NCI-H2107 (cell line): ENCODE results near the gene SCN8A.
"Not testable (repeated sequence)": the region's sequence is repeated elsewhere in the genome, so short reads cannot be mapped to it uniquely, and the experiment has no call there.

Experiments used
- DNase-seq: peaks from one replicate; lab custom pipeline; 2025; lab: John Stamatoyannopoulos, UW

The SCN8A gene

DNA sequence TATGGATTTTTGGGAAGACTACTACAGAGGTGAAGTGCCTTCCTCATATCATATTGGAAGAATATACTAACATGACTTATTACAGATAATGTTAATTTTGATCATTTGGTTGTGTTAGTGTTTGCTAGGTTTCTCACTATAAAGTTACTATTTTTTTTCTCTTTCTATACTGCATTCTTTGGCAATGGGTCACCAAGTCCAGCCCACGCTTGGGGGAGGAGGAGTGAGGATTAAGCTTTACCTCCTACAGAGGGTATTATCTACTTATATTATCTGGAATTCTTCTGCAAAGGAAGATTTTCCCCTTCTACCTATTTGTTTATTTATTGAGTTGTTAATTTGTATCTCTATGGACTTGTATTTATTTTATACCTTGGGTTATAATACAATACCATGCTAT, 31.5 kb downstream of the SCN8A start:
- DNase-seq = no peak

DNA sequence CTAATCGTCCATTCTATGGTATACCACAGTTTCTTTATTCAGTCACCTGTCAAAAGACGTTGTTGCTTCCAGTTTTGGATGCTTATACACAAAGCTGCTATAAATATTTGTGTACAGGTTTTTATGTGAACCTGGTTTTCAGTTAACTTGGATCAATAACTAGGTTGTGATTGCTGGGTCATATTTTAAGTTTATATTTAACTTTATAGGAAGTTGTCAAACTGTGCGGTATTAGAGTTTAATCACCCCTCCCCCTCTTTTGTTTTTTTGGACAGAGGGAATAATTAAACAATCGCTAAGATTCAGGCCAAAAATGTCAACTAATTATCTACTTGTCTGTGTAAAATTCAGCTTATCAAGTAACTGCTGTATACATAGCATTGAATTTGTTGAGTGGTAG, 34.3 kb downstream of the SCN8A start:
- no peak for DNase-seq

DNA sequence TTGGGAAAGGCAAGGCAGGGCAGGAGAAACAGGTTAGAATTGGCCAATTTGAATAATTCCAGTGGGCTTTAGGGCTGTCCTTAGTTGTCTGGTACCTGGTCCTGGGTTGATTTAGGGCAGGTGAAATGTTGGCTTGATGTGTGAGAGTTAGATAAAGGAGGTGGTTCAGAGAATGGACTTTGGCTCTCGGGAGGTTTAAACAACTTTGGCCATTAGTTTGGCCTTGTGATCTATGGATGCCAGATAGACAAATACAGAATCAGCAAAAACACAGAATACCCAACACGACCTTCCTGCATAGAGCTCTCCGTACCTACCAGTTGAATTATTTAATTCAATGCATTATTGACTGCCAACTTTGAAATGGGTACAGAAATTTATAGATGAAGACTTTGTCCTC, 35.1 kb downstream of the SCN8A start:
- DNase-seq = no peak

DNA sequence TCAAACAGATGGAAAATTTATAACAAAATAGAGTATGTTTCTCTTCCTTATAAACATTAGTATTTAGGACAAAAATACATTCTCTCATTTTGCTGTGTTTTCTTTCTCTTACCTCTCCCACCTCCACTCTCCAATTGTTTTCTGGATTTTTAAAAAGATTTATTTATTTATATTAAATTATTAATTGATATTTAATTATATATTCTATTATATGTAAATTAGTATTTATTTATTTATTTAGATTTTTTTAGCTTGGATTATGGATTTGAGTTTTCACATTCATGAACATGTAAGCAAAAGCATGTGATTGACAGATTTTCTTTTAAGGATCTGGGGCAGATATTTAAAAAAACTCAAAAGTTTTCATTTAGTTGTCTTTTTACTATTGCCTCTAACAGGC, 35.6 kb downstream of the SCN8A start:
- DNase-seq = no peak

DNA sequence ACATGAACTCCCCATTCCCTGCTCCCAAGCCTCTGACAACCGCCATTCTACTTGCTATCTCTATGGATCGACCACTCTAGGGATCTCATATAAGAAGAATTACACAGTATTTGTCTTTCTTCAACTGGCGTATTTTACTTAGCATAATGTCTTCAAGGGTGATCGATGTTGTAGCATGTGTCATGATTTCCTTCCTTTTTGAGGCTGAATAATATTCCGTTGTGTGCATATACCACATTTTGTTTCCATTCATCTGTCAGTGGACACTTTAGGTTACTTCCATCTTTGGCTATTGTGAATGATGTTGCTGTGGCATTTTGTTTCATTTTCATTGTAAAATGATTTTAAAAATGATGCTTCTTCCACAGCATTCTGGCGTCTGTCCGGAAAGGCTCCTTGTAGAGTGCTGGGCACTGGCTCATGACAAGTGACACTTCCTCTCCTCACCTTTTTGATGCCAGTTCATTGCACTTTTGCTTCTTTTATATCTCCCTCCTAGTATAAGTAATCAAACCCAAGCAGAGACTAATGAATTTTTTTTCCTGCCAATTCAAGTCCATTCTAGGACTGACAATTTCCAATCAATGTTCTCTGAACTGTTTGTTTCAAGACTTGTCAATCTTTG, 39.3 kb downstream of the SCN8A start:
- no peak for DNase-seq

DNA sequence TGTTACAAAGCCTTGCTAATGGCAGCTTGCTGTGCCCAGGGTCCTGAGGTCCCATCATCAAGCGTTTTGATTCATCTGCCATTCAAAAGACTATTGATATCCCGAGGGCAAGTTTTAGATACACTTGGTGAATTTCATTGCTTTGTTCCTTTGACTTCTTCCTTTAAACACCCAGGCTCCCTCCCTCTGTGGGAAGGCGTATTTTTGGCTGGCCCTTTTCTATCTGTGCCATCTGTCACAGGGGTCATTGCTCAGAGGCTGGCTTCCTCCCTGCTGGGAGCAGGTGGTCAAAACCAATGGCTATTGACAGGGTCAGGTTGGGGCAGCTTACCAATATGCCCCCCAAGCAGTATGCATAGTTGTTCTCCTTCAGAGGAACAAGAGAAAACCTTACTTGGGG, 40.0 kb downstream of the SCN8A start:
- no peak for DNase-seq

DNA sequence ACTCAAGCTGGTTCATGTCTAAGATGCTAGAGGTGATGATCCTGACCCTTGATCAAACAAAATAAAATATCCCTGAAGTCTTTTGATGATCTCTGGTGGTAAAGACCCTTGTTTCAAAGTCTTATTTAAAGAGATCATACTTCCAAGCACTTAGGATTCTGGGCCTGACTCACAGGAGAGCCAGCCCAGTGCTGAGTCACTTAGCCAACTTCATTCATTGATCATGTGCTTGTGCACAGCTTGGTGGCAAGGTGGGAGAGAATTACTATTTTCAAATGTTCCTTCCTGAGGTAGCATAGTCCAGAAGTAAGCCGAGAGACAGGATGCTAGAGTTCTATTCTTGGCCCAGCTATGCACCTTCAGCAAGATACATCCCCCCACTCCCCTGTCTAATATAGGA, 40.6 kb downstream of the SCN8A start:
- no peak for DNase-seq

DNA sequence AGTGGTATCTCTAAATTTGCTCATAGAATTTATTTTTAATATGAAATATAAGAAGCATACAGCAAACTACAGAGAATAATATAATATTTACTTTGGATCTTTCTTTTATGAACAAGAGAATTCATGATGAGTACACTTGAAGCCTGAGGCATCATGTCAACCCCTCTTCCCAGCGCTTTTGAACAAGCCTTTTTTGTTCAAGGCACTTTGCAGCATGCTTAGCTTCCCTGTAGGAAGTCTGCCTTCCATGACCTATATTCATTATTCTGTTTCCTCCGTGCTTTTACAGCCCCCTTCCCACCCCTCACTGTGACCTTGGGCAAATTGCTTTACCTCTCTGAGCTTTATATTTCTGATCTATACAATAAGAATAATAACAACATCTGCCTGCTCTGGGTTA, 41.6 kb downstream of the SCN8A start:
- DNase-seq = peak; percentile 16

DNA sequence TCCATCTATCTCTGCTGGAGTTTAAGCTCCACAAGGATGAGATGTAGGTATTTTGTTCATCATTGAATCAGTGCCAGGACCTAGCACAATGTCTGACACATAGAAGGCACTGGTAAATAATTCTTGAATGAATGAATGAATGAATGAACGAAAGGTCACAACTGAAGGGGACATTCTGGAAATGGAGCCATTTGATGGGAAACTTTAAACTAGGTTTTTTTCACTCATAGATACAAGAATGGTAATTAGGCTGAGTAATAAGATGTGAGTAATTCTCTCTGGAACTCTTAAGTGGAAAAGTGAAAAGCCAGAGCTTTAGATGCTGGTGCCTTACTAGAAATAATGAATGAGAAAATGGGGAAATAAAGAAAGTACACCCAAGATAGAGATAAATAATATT, 44.3 kb downstream of the SCN8A start:
- no peak for DNase-seq

DNA sequence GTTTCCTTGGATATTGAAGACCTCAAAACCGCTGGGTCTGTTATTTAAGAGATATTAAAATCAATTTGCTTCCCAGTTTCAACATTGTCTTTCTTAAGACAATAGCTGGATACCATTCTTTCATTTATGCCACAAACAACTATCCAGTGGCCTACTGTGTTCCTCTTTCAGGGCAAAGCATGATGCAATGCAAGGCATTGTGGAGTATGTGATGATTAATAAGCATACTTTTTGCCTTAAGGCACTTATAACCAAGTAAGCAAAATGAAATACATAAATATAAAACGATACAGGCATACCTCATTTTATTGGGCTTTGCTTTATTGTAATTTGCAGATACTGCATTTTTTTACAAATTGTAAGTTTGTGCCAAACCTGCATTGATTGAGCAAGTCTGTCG, 45.5 kb downstream of the SCN8A start:
- no peak for DNase-seq

DNA sequence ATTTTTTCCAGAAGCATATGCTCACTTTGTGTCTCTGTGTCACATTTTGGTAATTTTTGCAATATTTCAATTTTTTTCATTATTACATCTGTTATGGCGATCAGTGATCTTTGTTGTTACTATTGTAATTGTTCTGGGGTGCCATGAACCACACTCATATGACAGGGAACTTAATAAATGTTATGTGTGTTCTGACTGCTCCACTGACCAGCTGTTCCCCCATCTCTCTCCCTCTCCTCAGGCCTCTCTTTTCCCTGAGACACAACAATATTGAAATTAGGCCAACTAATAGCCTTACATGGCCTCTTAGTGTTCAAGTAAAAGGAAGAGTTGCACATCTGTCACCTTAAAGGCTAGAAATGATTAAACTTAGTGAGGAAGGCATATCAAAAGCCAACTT, 46.0 kb downstream of the SCN8A start:
- no peak for DNase-seq

DNA sequence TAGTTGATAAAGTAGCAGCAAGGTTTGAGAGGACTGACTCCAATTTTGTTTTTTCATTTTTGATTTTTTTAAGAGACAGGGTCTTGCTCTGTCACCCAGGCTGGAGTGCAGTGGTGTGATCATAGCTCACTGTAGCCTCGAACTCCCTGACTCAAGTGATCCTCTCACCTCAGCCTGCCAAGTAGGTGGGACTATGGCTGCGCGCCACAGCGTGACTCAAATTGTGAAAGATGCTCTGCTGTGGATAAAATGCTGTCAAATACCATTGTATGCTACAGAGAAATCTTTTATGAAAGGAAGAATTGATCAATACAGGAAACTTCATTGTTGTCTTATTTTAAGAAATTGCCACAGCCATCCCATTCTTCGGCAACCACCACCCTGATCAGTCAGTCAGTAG, 48.3 kb downstream of the SCN8A start:
- no peak for DNase-seq

DNA sequence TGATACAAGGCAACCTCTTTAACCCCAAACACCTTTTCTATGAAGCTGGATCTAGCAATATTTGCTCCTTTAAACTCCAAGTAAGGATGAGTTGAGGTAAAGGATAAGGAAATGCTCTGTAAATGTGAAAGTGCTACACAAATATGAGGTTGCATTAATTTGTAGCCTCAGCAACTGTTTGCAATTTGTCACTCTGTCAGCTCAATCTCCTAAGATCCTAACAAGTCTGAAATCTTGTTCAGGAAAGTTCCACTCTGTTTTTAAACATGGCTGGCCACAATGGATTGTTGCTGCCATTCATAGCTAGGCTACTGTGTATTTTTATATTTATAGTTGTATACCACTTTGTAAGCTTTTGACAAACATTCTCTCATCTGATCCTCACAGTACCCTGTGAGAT, 51.3 kb downstream of the SCN8A start:
- DNase-seq = no peak

DNA sequence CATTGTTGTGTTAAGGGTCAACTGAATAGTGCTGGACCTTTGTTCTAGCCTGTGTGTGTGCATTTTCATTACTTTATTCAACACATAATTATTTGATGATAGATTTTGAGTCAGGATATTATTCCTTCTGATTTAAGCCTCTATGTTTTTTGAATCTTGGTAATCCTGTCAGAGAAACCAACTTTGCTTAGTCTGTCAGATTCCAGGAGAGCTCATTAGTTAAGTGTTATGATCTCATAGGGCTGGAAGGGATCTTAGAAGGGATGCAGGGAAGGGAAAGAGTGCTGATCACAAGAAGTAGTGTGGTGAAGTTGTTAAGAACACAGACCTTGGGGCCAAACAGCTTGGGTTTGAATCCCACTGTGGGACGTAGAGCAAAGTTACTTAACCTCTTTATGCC, 52.9 kb downstream of the SCN8A start:
- DNase-seq = no peak

DNA sequence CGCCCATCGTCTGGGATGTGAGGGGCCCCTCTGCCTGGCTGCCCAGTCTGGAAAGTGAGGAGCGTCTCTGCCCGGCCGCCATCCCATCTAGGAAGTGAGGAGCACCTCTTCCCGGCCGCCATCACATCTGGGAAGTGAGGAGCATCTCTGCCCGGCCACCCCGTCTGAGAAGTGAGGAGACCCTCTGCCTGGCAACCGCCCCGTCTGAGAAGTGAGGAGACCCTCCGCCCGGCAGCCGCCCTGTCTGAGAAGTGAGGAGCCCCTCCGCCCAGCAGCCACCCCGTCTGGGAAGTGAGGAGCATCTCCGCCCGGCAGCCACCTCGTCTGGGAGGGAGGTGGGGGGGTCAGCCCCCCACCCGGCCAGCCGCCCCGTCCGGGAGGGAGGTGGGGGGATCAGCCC, 53.7 kb downstream of the SCN8A start:
- not testable (repeated sequence) for DNase-seq

DNA sequence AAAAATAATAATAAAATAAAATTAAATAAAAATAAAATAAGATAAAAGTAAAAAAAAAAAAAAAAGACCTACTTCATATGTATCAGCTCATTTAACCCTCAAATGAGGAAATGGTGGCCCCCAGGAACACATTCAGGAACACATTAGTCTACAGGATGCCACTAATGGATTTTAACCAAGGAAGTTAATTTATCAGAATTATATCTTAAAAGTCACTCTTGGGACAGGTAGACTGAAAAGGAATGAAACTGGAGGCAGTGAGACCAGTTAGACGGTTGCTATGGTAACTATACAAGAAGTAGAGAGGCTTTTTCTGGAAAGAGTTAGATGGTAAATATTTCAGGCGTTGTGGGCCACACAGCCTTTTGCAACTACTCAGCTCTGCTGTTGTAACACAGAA, 54.9 kb downstream of the SCN8A start:
- no peak for DNase-seq

DNA sequence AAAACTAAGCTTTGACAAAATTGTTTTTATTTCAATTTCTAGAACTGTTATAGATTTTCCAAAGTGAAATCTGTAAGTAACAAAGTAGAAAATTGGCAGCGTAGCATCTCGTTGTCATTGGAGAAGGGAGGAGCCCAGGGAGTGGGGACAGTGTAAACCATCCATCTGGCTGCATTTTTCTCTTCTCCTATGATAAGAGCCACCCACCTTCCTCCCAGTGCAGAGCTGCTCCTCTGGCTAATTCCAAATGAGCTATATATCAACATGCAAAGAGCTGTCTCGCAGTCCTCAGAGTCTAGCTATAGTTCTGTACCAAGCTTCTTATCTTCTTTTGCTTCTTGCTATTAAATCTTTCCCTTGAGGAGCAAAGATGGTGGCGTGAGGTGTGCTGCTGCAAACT, 56.6 kb downstream of the SCN8A start:
- no peak for DNase-seq

DNA sequence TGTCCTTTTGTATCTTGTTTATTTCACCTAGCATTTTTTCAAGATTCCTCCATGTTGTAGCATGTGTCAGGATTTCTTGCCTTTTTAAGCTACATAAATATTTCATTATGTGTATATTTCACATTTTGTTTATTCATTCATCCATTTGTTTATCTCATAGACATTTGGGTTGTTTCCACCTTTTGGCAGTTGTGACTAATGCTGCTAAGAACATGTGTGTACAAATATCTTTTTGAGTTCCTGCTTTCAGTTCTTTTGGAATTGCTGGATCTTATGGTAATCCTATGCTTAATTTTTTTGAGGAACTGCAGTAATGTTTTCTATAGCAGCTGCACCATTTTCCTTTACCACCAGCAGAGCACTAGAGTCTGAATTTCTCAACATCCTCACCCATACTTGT, 62.4 kb downstream of the SCN8A start:
- no peak for DNase-seq

DNA sequence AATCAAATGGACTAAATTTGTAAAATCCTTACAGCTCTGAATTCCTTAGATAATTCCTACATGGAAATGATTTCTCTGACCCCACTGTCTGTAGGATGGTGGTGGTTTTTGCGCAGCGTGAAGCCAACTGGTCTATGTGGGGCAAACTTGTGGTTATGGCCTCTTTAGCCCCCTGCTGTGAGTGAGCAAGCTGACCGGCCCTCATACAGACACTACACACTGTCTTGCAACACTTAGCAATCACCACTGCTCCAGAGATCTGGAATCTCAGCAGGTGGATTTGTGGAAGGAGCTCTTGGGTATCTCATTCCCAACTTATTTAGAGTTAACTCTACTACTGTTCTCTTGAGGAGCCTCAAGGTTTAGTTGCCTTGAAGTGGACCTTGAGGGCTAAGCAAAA, 70.2 kb downstream of the SCN8A start:
- DNase-seq = no peak

DNA sequence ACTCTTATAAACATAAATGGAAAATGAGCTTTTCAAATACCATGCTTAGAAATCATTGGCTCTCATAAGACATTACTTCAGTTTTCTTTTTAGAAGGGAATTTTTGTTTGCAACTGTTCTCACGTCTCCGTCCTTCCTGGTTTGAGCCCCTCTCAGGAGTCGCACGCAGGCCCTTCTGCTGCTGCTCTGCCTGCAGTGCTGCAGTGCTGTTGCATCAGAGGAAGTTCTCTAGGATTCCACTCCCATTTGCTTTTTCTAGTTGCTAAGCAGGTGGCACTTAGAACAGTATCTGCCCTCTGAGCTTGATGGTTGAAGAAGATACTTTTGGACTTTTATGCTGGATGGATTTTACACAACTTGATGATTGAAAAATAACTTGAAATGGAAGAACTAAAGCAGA, 70.8 kb downstream of the SCN8A start:
- DNase-seq = peak; percentile 40

DNA sequence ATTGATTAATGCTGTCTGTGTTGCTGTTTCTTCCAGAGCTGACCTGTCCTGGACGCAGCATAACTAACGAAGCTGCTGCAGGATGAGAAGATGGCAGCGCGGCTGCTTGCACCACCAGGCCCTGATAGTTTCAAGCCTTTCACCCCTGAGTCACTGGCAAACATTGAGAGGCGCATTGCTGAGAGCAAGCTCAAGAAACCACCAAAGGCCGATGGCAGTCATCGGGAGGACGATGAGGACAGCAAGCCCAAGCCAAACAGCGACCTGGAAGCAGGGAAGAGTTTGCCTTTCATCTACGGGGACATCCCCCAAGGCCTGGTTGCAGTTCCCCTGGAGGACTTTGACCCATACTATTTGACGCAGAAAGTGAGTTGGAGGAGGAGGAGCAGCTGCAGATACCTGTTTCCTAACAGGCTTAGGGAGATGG, 71.7 kb downstream of the SCN8A start:
- DNase-seq = no peak

DNA sequence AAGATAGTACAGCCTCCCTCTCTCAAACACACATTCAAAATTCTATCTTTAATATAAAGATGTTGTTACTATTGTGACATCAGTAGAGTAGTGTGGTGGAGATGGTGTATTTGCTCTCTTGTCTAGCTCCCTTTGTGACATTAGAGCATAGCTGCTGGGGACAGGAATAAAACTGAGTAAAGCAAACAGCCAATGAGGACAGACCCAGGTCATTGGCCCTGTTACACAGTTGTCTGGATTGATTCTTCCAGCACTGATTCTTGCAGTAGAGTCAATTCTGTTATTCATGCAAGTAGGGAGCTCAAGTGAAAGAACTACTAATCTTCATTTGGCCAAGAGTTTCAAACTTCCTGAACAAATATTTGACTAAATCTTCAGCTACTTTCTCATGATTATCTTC, 72.4 kb downstream of the SCN8A start:
- DNase-seq = no peak

DNA sequence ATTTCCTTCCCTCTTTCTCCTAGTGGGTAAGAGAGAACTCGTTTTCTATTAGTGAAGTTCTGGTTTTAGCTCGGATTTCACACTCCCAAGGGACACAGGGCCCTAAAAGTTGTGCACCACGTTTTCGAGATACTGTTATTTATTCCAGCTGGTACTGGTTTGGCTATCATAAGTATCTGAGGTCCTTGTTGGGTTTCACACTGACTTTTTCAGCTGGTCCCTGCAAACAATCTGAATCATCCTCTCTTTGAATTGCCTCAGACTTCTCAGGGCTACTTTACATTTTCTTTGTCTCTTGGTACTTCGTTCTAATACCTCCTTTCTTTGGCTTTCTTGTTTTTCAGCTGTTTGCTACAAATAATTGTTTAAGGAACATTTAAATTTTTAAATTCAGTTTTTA, 75.7 kb downstream of the SCN8A start:
- no peak for DNase-seq

DNA sequence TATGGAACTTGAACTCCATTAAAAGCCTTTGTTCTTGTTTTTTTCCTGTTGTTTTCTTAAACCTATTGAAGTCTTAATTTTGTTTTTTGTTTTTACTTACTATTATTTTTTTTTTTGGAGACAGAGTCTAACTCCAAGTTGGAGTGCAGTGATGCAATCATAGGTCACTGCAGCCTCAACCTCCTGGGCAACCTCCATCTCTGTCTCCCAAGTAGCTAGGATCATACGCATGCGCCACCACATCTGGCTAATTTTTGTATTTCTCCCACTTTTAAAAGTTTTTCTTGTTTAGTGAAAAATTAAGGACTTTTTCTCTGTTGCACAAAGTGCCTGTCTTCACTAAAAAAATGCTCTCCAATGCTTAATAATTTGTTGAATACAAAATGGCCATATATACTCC, 76.2 kb downstream of the SCN8A start:
- no peak for DNase-seq

DNA sequence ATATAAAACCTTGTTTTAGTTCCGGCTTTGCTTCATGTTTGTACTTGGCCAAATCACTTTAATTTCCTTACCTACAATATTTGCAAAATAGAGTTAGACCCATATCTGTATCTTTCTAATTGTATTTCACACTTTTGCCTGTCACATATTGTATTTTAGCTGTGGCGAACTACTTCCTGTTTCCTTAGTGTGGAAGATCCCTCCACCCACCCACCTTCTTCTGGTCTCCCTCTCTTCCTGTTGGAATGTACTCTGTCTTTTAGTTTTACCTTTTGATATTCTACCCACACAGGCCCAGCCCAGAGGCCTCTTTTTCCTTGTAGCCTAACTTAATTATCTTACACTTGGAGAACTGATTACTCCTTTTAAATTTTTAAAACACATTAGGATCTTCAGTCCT, 78.2 kb downstream of the SCN8A start:
- DNase-seq = no peak
